OCI-LY3 (cell line): ENCODE measurements around the gene TUFT1.

Experiments used
- CTCF ChIP-seq: fragments of 200-600, 300-600 bp; sonication (generic); IDR thresholded peaks from 2 replicates; pipeline ENCODE4 v1.5.1; 2014; ENCODE audit warnings: antibody characterized with exemption, low read length, low read depth
- EZH2phosphoT487 ChIP-seq: fragments of 200-600 bp; shearing (Covaris generic); IDR thresholded peaks from 2 replicates; pipeline ENCODE4 v1.6.1; 2018; ENCODE audit warnings: antibody characterized with exemption, mixed run types, low read depth

DNA sequence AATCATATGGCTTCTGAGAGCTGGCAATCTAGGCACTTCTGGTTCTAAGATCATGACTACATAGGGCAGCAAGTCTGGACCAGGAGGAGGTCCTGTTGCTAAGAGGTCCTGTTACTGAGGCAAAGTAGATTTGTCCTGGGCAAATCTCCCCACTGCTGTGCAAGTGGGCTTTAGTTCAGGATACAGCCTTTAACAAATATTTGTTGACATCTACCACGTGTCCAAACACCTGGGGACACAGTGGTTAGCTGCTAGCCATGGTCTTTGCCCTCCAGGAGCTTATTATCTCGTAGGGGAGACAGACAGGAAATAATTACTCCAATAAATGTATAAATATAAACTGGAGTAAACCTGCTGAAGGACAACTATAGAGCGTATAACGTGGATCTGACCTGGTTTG is 25.7 kb upstream of the TUFT1 start:
- no peak for TF ChIP-seq CTCF
- no peak for TF ChIP-seq EZH2phosphoT487
